ENCODE data around the gene CCSER2. TPM values are rescaled to one million over a fixed set of nuclear protein-coding genes. Genes with fewer than 3 reads are reported as not detected.

The CCSER2 gene
- total RNA-seq, 2 experiments from 2014 or later = 56.9 to 57.5 TPM

DNA sequence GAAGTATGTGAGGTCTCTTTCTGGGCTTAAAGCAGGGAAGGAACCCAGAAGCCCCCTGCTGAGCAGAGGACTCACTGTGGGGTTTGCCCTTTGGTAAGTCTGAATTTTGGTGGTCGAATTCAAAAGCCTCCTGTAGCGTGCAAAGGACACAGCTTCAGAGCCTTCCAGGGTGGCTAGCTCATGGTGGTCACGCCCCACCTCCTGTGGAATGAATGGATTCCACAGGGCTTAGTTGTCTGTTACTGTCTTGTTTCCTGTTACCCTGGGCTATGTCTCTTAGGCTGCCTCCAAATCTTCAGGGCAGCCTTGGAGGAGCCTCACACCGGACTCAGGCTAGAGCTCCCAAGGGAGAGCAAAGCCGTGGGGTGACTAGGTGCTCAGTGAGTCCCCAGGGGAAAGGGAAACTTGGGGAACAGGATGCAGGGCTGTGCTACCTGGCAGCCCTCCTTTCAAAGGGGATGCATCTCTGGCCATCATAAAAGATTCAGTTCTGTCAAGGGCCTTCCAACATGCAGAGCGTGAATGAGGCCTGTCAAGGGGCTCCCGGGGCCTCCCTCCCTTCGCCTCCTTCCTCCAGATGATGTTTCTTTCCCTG lies 211.7 kb downstream of the CCSER2 start:
- Mint-ChIP-seq H3K27me3 (peaks cover 20% of the 10 kb centered on the region), H3K36me3 (ENCODE audit: low read depth) (no peaks in the 10 kb centered on the region), H3K4me1 (ENCODE audit: low read depth) (peaks cover 9% of the 10 kb centered on the region), H3K9me3 (no peaks in the 10 kb centered on the region), H3K27ac (no peak overlapping the region), H3K4me3 (peak overlapping the region; percentile 41)
- intact Hi-C loops (cut with micrococcal nuclease) = no loop called here
- ATAC-seq (peak; percentile 7), DNase-seq (no peak)
- CTCF ChIA-PET = interaction anchor here (0.6 to 9.2 kb wide), 38 partner anchors 8 to 401 kb away, joined by 3 to 282 read pairs (median 4); partner anchors contain the start of gene GHITM
- TF ChIP-seq, protein P1, sequence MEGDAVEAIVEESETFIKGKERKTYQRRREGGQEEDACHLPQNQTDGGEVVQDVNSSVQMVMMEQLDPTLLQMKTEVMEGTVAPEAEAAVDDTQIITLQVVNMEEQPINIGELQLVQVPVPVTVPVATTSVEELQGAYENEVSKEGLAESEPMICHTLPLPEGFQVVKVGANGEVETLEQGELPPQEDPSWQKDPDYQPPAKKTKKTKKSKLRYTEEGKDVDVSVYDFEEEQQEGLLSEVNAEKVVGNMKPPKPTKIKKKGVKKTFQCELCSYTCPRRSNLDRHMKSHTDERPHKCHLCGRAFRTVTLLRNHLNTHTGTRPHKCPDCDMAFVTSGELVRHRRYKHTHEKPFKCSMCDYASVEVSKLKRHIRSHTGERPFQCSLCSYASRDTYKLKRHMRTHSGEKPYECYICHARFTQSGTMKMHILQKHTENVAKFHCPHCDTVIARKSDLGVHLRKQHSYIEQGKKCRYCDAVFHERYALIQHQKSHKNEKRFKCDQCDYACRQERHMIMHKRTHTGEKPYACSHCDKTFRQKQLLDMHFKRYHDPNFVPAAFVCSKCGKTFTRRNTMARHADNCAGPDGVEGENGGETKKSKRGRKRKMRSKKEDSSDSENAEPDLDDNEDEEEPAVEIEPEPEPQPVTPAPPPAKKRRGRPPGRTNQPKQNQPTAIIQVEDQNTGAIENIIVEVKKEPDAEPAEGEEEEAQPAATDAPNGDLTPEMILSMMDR (IDR thresholded peaks at IDR 0.05) = no peak
- POLR2A ChIA-PET = interaction anchor here (1.5 kb wide), 1 partner anchor 307 kb away, joined by 3 read pairs; no protein-coding TSS in a partner anchor

DNA sequence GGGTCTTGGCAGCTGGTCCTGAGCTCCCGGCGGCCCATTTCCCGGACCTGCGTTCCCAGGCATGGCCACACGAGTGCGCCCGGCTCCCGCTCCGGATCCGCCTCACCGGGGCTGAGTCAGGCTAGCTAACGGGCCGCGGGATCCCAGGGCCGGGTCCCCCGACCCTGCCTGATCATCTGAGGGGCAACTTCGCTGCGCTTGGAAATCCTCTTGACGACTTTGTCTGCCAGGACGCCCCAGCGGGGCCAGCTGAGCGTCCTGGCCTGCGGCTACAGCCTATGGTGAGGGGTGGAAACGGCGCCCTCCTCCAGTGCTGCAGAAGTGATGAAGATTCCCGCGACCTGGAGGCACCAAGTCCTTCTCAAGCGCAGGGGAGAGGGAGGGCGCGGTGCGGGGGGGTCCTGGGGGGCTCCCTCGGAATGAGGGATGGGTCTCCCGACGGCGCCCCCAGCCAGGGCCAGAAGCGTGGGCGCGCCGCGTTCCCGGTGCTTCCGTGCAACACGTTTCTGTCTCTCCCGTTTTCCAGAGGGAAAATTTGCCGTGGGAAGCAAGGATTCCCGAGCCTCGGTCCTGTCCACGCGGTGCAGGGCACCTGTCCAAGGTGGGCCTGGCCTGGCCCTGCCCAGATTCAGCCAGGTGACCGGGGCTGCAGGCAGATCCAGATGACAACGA lies 212.4 kb downstream of the CCSER2 start:
- no peaks in the 10 kb centered on the region for H3K36me3 Mint-ChIP-seq (ENCODE audit: low read depth)
- ChIA-PET POLR2A (interaction anchor here (1.5 kb wide), 1 partner anchor 307 kb away, joined by 3 read pairs; no protein-coding TSS in a partner anchor), CTCF (interaction anchor here (0.6 to 9.2 kb wide), 40 partner anchors 8 to 402 kb away, joined by 3 to 282 read pairs (median 4); partner anchors contain the start of gene GHITM)
- DNase-seq (peak; percentile 76), ATAC-seq (peak; percentile 89)
- H3K27ac Mint-ChIP-seq = no peak overlapping the region
- H3K4me1 Mint-ChIP-seq (ENCODE audit: low read depth) = peaks cover 9% of the 10 kb centered on the region
- intact Hi-C loops (cut with micrococcal nuclease) = no loop called here
- no peaks in the 10 kb centered on the region for H3K9me3 Mint-ChIP-seq
- H3K27me3 Mint-ChIP-seq = peaks cover 20% of the 10 kb centered on the region
- peak overlapping the region; percentile 55 for H3K4me3 Mint-ChIP-seq
- TF ChIP-seq, protein P1 (IDR thresholded peaks at IDR 0.05) = peak; percentile 84

DNA sequence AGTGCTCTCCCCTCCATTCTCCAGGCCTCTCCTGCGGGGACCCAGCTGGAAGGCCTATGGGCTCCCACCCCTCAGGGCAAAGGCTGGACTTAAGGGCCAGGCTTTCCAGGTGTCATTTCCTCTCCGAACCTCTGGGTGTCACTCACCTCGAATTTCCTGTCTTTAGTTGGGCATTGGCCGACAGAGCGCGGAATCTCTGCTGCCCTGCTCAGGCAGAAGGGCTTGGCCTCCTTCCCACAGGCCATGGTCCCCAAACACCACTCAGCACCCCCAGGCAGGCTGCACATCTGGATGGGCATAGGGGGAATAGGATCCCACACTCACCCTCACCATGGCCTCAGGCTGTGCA lies 212.9 kb downstream of the CCSER2 start:
- ChIA-PET POLR2A (no interaction called here), CTCF (interaction anchor here (0.7 to 9.2 kb wide), 10 partner anchors 7 to 326 kb away, joined by 3 to 282 read pairs (median 14); no protein-coding TSS in a partner anchor)
- Mint-ChIP-seq H3K4me3 (peak overlapping the region; percentile 55), H3K27ac (no peak overlapping the region), H3K36me3 (ENCODE audit: low read depth) (no peaks in the 10 kb centered on the region), H3K4me1 (ENCODE audit: low read depth) (peaks cover 9% of the 10 kb centered on the region), H3K27me3 (peaks cover 20% of the 10 kb centered on the region), H3K9me3 (no peaks in the 10 kb centered on the region)
- ATAC-seq (no peak), DNase-seq (no peak)
- intact Hi-C loops (cut with micrococcal nuclease) = no loop called here
- TF ChIP-seq, protein P1 (IDR thresholded peaks at IDR 0.05) = no peak

DNA sequence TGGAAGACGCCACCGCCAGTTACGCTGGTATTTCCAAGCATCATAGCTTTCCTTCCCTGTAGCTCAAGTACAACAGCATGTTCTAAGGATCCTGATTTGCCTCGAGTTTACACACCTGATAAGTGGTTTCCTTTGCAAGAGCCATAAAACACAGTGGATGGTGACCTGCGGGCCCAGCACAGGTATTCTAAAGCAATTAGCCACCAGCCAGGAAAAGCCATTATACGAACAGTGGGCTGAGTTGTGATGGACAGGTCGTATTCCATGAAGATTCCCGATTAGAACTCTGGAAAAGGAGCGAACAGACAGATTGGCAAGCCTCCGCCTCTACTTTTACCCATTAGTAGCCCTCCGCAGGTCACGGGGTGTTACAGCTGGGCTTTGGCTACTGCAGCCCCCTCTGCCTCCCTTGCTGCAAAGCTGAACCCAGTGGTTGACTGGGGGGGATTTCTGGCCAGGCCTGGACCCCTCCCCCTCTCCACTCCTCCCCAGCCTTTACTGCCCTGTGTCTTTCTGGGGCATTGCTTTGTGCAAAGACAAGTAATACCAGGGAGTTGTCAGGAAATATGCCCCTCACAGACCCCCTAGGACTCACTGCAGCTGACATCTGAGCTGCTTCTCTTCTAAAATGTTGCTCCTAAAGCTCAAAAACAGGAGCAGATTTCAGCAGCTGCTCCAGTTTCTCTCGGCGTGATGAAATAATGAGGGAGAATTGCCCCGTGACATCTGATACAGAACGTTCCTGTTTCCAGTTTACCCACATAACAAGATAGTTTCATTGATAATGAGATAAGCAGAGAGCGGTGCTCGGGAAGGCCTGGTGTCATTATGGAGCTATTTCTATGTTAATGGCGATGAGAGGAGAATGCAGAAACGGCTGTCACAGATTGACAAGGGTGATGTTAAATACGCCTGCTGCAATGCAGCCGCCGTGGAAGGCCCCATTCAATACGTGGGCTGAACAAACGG lies 214.4 kb downstream of the CCSER2 start:
- H3K36me3 Mint-ChIP-seq (ENCODE audit: low read depth) = no peaks in the 10 kb centered on the region
- no peak overlapping the region for H3K27ac Mint-ChIP-seq
- H3K4me3 Mint-ChIP-seq = no peak overlapping the region
- peaks cover 20% of the 10 kb centered on the region for H3K27me3 Mint-ChIP-seq
- H3K9me3 Mint-ChIP-seq = no peaks in the 10 kb centered on the region
- intact Hi-C loops (cut with micrococcal nuclease) = no loop called here
- DNase-seq (no peak), ATAC-seq (no peak)
- TF ChIP-seq, protein P1 (IDR thresholded peaks at IDR 0.05) = no peak
- H3K4me1 Mint-ChIP-seq (ENCODE audit: low read depth) = peaks cover 4% of the 10 kb centered on the region
- POLR2A ChIA-PET = interaction anchor here (1.0 kb wide), 1 partner anchor 154 kb away, joined by 3 read pairs; no protein-coding TSS in a partner anchor
- CTCF ChIA-PET = interaction anchor here (0.9 to 9.2 kb wide), 4 partner anchors 11 to 278 kb away, joined by 3 to 282 read pairs (median 12); no protein-coding TSS in a partner anchor

All from activated CD8-positive, alpha-beta T cell treated with anti-CD3 and anti-CD28 coated beads for 36 hours (primary cell).